ENCODE measurements around the gene TMEM59L. TPM values are rescaled to one million over a fixed set of nuclear protein-coding genes. Genes with fewer than 3 reads are reported as not detected.

The TMEM59L gene
- total and polyA plus RNA-seq, 2 of the 13 experiments (the other 11 are each of a cell fraction or from before 2014, with no cell fraction given), result 0.97 to 5.5 TPM

GRCh38 chr19:18587962-18588610 lies 24.6 kb upstream of the TMEM59L start (continued):
- TF ChIP-seq U2AF1 (optimal IDR thresholded peaks at IDR 0.05; ENCODE audit: low read depth, low read length) (no peak), ZNF580 (CRISPR knock-in tag; IDR thresholded peaks at IDR 0.05; ENCODE audit: borderline replicate concordance, low read depth) (no peak), ZNF275 (CRISPR knock-in tag; IDR thresholded peaks at IDR 0.05; ENCODE audit: borderline replicate concordance) (no peak), PAX8 (CRISPR knock-in tag; IDR thresholded peaks at IDR 0.05; ENCODE audit: borderline replicate concordance) (no peak), ZNF788 (CRISPR knock-in tag; IDR thresholded peaks at IDR 0.05; ENCODE audit: borderline replicate concordance) (no peak), ZNF784 (CRISPR knock-in tag; IDR thresholded peaks at IDR 0.05; ENCODE audit: borderline replicate concordance) (no peak), HBP1 (CRISPR knock-in tag; IDR thresholded peaks at IDR 0.05; ENCODE audit: low read depth) (0 out of 2 replicates have a peak, but pooled peaks have one; percentile 24), MEIS2 (CRISPR knock-in tag; IDR thresholded peaks at IDR 0.05) (no peak), HIVEP1 (CRISPR knock-in tag; IDR thresholded peaks at IDR 0.05) (no peak), ZSCAN29 (CRISPR knock-in tag; conservative IDR thresholded peaks at IDR 0.05) (no peak), XRCC5 (optimal IDR thresholded peaks at IDR 0.05; ENCODE audit: low read length) (no peak), MAFG (CRISPR knock-in tag; IDR thresholded peaks at IDR 0.05) (no peak), ZNF235 (CRISPR knock-in tag; IDR thresholded peaks at IDR 0.05; ENCODE audit: borderline replicate concordance) (no peak), ARNT2 (CRISPR knock-in tag; IDR thresholded peaks at IDR 0.05; ENCODE audit: low read depth) (no peak), PITX1 (CRISPR knock-in tag; IDR thresholded peaks at IDR 0.05) (no peak), DRAP1 (CRISPR knock-in tag; IDR thresholded peaks at IDR 0.05) (no peak), ETV6 (CRISPR knock-in tag; conservative IDR thresholded peaks at IDR 0.05) (no peak), ZSCAN31 (CRISPR knock-in tag; IDR thresholded peaks at IDR 0.05; ENCODE audit: low read depth) (no peak), HNRNPLL (IDR thresholded peaks at IDR 0.05; ENCODE audit: low read depth, low read length, poor library complexity, severe bottlenecking) (no peak), NBN (conservative IDR thresholded peaks at IDR 0.05) (no peak), ZSCAN22 (CRISPR knock-in tag; IDR thresholded peaks at IDR 0.05) (no peak), ZNF747 (CRISPR knock-in tag; IDR thresholded peaks at IDR 0.05; ENCODE audit: borderline replicate concordance) (no peak), THRA (CRISPR knock-in tag; IDR thresholded peaks at IDR 0.05; ENCODE audit: borderline replicate concordance) (0 out of 2 replicates have a peak, but pooled peaks have one; percentile 13), CEBPB (IDR thresholded peaks at IDR 0.05; ENCODE audit: borderline replicate concordance, low read depth, low read length) (peak; percentile 65; the same call in 1 of the 2 replicates)
